HepG2 (cell line): ENCODE data around the gene RTN4RL2. TPM values are rescaled to one million over a fixed set of nuclear protein-coding genes. Genes with fewer than 3 reads are reported as not detected.

Experiments
- ATAC-seq: fragments of 200-7000 bp; cut with Tn5 transposase; 3 replicates; pipeline ENCODE4 v1.9.1; 2020; ENCODE audit warnings: mild to moderate bottlenecking, moderate library complexity
- BruUV-seq: library from RNA; stranded (reverse); fragments of 400-500 nt; replicated peaks from 2 replicates; lab custom pipeline; 2021; lab: Mats Ljungman, UMichigan
- CTCF ChIA-PET: fragments of 300-600 bp; formaldehyde crosslinking; extraction: SDS; loops from one replicate; lab custom pipeline; 2021; ENCODE audit warnings: low total read pairs, inconsistent platforms, low intra/inter-chr PET ratio; lab: Yijun Ruan, JAX
- POLR2A ChIA-PET: fragments of 350-600 bp; sonication (Branson Sonifier 250); formaldehyde crosslinking; loops from one replicate; lab custom pipeline; 2020; ENCODE audit warnings: antibody characterized with exemption, inconsistent platforms; lab: Yijun Ruan, JAX
- DNase-seq: peaks from one replicate; pipeline ENCODE4 v3.0.0-alpha.2; 2015; ENCODE audit warnings: low spot score
- FAIRE-seq: peaks from 3 replicates; lab custom pipeline; 2011; peaks lifted over from hg19 to GRCh38; lab: Jason Lieb, UNC
- H2AFZ ChIP-seq: one replicate; pipeline ENCODE4 v1.6.1; 2011; ENCODE audit warnings: low read length, inconsistent platforms
- H3K27ac ChIP-seq: fragments of 300-600 bp; 3 replicates; pipeline ENCODE4 v1.8.0; 2011; ENCODE audit warnings: mixed run types, mild to moderate bottlenecking, mixed read lengths, low read length, inconsistent platforms; ENCODE audit not compliant: insufficient read depth; ENCODE audit errors: extremely low read length
- H3K27me3 ChIP-seq, 2 experiments: fragments of 200-600 bp in 1 of 2; 2 replicates in 1 of 2; 3 replicates in 1 of 2; pipeline versions ENCODE4 v1.6.0 to v1.8.0; 2011; ENCODE audit warnings: low read length in 2 of 2, mild to moderate bottlenecking in 2 of 2, moderate library complexity in 2 of 2, inconsistent platforms in 1 of 2; ENCODE audit not compliant: insufficient read depth in 2 of 2, control insufficient read depth in 1 of 2
- H3K36me3 ChIP-seq, 2 experiments: fragments of 200-600 bp in 1 of 2; replicated peaks in 1 of 2; 2 replicates in 1 of 2; 3 replicates in 1 of 2; pipeline versions ENCODE4 v1.5.1 to v1.8.0; 2011; ENCODE audit warnings: low read length in 2 of 2, inconsistent platforms in 1 of 2; ENCODE audit not compliant: insufficient read depth in 2 of 2, control insufficient read depth in 1 of 2
- H3K4me1 ChIP-seq: 2 replicates; pipeline ENCODE4 v1.5.1; 2012; ENCODE audit warnings: low read length, inconsistent platforms; ENCODE audit not compliant: insufficient read depth
- H3K4me2 ChIP-seq: 2 replicates; pipeline ENCODE4 v1.6.0; 2011; ENCODE audit warnings: low read depth, low read length, inconsistent platforms
- H3K4me3 ChIP-seq, 3 experiments: fragments of 200-600 bp in 1 of 3; sonication (generic), shearing (Covaris generic) in 1 of 3; replicated peaks in 1 of 3; 2 replicates each; pipeline ENCODE4 v1.5.1; 2011 to 2016; ENCODE audit warnings: low read length in 3 of 3, inconsistent platforms in 2 of 3, low read depth in 2 of 3, mild to moderate bottlenecking in 2 of 3, control low read depth in 1 of 3, mixed read lengths in 1 of 3; ENCODE audit not compliant: insufficient read depth in 1 of 3
- H3K79me2 ChIP-seq: one replicate; pipeline ENCODE4 v1.6.1; 2011; ENCODE audit warnings: low read length, inconsistent platforms; ENCODE audit not compliant: insufficient read depth
- H3K9ac ChIP-seq: 2 replicates; pipeline ENCODE4 v1.6.0; 2011; ENCODE audit warnings: mild to moderate bottlenecking, low read depth, low read length, inconsistent platforms; ENCODE audit not compliant: insufficient read depth
- H3K9me3 ChIP-seq: 2 replicates; pipeline ENCODE4 v1.5.1; 2012; ENCODE audit warnings: mild to moderate bottlenecking, low read length
- H4K20me1 ChIP-seq: 2 replicates; pipeline ENCODE4 v1.6.0; 2011; ENCODE audit warnings: inconsistent platforms, mild to moderate bottlenecking, low read length, moderate library complexity; ENCODE audit not compliant: insufficient read depth
- HBP1 ChIP-seq: IDR thresholded peaks from 2 replicates; pipeline ENCODE4 v1.6.1; 2016; ENCODE audit warnings: low read depth, control low read depth
- NONO ChIP-seq, 2 experiments: fragments of 450-650 bp in 1 of 2; sonication (generic) in 1 of 2; formaldehyde crosslinking in 1 of 2; IDR thresholded peaks in 1 of 2; conservative IDR thresholded peaks in 1 of 2; 2 replicates each; pipeline versions ENCODE4 v1.6.1 to v1.8.0; 2017 to 2022; ENCODE audit warnings: mild to moderate bottlenecking in 1 of 2, missing genetic modification reagents in 1 of 2, moderate library complexity in 1 of 2
- PLRG1 ChIP-seq: fragments of 450-650 bp; conservative IDR thresholded peaks from 2 replicates; pipeline ENCODE4 v1.6.1; 2016
- ZNF780A ChIP-seq: sonication (generic); formaldehyde crosslinking; IDR thresholded peaks from 2 replicates; pipeline ENCODE4 v1.8.0; 2022; ENCODE audit warnings: mild to moderate bottlenecking, missing genetic modification reagents, moderate library complexity
- ZNF850 ChIP-seq: sonication (generic); formaldehyde crosslinking; conservative IDR thresholded peaks from 2 replicates; pipeline ENCODE4 v1.9.0; 2021; ENCODE audit warnings: mild to moderate bottlenecking, missing genetic modification reagents
- WGBS: methylation state at CpG from one replicate; pipeline ENCODE4 v1.1.6; 2017; ENCODE audit warnings: low lambda C conversion rate; 5-methylcytosine and 5-hydroxymethylcytosine counted together
- in situ Hi-C: cut with HindIII; loops from 2 replicates; pipeline ENCODE4 v1.10.0; 2017; ENCODE audit warnings: low pct_unique_long_range_greater_than_20kb; ENCODE audit not compliant: extremely low pct_ligation_motif_present
- intact Hi-C: fragments of 100-400 bp; cut with micrococcal nuclease; formaldehyde crosslinking; loops from one replicate; pipeline ENCODE4 v1.10.0; 2022; ENCODE audit not compliant: unreplicated experiment
- polyA plus RNA-seq, 8 experiments: library from polyadenylated mRNA; depleted of rRNA in 3 of 8; stranded (reverse) in 7 of 8; unstranded in 1 of 8; fragments of >200 nt; fragmentation: Illumina TruSeq in 4 of 8; extraction: Trizol in 4 of 8; gene quantifications; 2 replicates each; pipeline versions ENCODE4 v1.2.1 to v1.2.3, GENCODE V29; 2011 to 2016; ENCODE audit warnings: low read depth in 4 of 8, missing spikeins in 1 of 8, mixed read lengths in 1 of 8; ENCODE audit not compliant: insufficient read depth in 1 of 8
- total RNA-seq, 5 experiments: library from RNA; depleted of rRNA; stranded (reverse); fragments of >200 nt; fragmentation: Illumina TruSeq; extraction: Trizol; gene quantifications; 2 replicates each; pipeline ENCODE4 v1.2.3, GENCODE V29; 2016; ENCODE audit warnings: low read depth in 1 of 5
- TF ChIP-seq, protein P1 (sequence below): sonication (generic); formaldehyde crosslinking; IDR thresholded peaks from 2 replicates; pipeline ENCODE4 v1.4.0; 2020; ENCODE audit warnings: missing genetic modification reagents

Gene RTN4RL2
- total and polyA plus RNA-seq, 2 of the 13 experiments (the other 11 are each of a cell fraction or from before 2014, with no cell fraction given) = 1.3 to 4.3 TPM

DNA sequence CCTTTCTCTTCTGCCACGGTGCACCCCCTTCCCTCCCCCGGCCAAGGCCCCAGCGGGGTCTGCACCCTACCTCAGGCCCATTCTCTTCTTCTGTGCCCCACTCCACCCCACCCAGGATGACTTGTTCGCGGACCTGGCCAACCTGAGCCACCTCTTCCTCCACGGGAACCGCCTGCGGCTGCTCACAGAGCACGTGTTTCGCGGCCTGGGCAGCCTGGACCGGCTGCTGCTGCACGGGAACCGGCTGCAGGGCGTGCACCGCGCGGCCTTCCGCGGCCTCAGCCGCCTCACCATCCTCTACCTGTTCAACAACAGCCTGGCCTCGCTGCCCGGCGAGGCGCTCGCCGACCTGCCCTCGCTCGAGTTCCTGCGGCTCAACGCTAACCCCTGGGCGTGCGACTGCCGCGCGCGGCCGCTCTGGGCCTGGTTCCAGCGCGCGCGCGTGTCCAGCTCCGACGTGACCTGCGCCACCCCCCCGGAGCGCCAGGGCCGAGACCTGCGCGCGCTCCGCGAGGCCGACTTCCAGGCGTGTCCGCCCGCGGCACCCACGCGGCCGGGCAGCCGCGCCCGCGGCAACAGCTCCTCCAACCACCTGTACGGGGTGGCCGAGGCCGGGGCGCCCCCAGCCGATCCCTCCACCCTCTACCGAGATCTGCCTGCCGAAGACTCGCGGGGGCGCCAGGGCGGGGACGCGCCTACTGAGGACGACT is 15.9 kb downstream of the RTN4RL2 start:
- Histone ChIP-seq H3K79me2 (no peaks in the 10 kb centered on the region), H3K4me2 (no peak overlapping the region), H3K9me3 (no peaks in the 10 kb centered on the region), H3K9ac (no peak overlapping the region), H3K4me3 (no peak overlapping the region), H3K4me1 (peaks cover 52% of the 10 kb centered on the region), H4K20me1 (no peaks in the 10 kb centered on the region)
- in situ Hi-C loops (no loop called here), intact Hi-C loops (no loop called here)
- 98% methylated on average over 55 of the region's 80 CpGs for WGBS
- CTCF ChIA-PET = no interaction called here
- ATAC-seq = no peak
- BruUV-seq = no TSS peak
- TF ChIP-seq ZNF850 (CRISPR knock-in tag) = no peak
- no peak for TF ChIP-seq NONO (IDR thresholded peaks at IDR 0.05)
- 0 out of 2 replicates have a peak, but pooled peaks have one; percentile 4 for TF ChIP-seq NONO (CRISPR knock-in tag; conservative IDR thresholded peaks at IDR 0.05)
- TF ChIP-seq, protein P1, sequence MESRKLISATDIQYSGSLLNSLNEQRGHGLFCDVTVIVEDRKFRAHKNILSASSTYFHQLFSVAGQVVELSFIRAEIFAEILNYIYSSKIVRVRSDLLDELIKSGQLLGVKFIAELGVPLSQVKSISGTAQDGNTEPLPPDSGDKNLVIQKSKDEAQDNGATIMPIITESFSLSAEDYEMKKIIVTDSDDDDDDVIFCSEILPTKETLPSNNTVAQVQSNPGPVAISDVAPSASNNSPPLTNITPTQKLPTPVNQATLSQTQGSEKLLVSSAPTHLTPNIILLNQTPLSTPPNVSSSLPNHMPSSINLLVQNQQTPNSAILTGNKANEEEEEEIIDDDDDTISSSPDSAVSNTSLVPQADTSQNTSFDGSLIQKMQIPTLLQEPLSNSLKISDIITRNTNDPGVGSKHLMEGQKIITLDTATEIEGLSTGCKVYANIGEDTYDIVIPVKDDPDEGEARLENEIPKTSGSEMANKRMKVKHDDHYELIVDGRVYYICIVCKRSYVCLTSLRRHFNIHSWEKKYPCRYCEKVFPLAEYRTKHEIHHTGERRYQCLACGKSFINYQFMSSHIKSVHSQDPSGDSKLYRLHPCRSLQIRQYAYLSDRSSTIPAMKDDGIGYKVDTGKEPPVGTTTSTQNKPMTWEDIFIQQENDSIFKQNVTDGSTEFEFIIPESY (CRISPR knock-in tag) = peak; percentile 65; the same call in 1 of the 2 replicates
- TF ChIP-seq PLRG1 = no peak
- TF ChIP-seq HBP1 (CRISPR knock-in tag) = no peak
- TF ChIP-seq ZNF780A (CRISPR knock-in tag) = no peak
- TF ChIP-seq, all 625 proteins: peak for 2
- no peaks in the 10 kb centered on the region for H3K36me3 ChIP-seq
- FAIRE-seq = no peak
- H3K27me3 ChIP-seq = no peaks in the 10 kb centered on the region
- POLR2A ChIA-PET = interaction anchor here (1.0 to 1.3 kb wide), 2 partner anchors 16 to 39 kb away, joined by 3 read pairs; partner anchors contain the start of genes RTN4RL2 and SLC43A1
- no peak overlapping the region for H2AFZ ChIP-seq
- no peak overlapping the region for H3K27ac ChIP-seq
- no peak for DNase-seq
